Measurements from ENCODE around the gene CHAT.

The CHAT gene

GRCh38 chr10:49696311-49696710 lies 82.5 kb downstream of the CHAT start:
- H3K27ac ChIP-seq = no peak overlapping the region
- TF ChIP-seq CTCF (conservative IDR thresholded peaks at IDR 0.05) (no peak), ZFX (IDR thresholded peaks at IDR 0.05) (no peak)

GRCh38 chr10:49698679-49699078 lies 84.8 kb downstream of the CHAT start:
- H3K27ac ChIP-seq = no peak overlapping the region
- TF ChIP-seq CTCF (conservative IDR thresholded peaks at IDR 0.05) = no peak

GRCh38 chr10:49700211-49700610 lies 86.4 kb downstream of the CHAT start:
- TF ChIP-seq CTCF (conservative IDR thresholded peaks at IDR 0.05) (no peak), ZFX (IDR thresholded peaks at IDR 0.05) (no peak)
- H3K27ac ChIP-seq = no peak overlapping the region

GRCh38 chr10:49700997-49701396 lies 87.2 kb downstream of the CHAT start:
- TF ChIP-seq CTCF (conservative IDR thresholded peaks at IDR 0.05) (no peak), ZFX (IDR thresholded peaks at IDR 0.05) (no peak)
- no peak overlapping the region for H3K27ac ChIP-seq

GRCh38 chr10:49707585-49707984 lies 93.7 kb downstream of the CHAT start:
- H3K27ac ChIP-seq = no peak overlapping the region
- TF ChIP-seq CTCF (conservative IDR thresholded peaks at IDR 0.05) = no peak
- TF ChIP-seq ZFX (IDR thresholded peaks at IDR 0.05) = no peak

GRCh38 chr10:49709934-49710333 lies 96.1 kb downstream of the CHAT start:
- H3K27ac ChIP-seq = no peak overlapping the region
- TF ChIP-seq CTCF (conservative IDR thresholded peaks at IDR 0.05) (no peak), ZFX (IDR thresholded peaks at IDR 0.05) (no peak)

- TF ChIP-seq CTCF (conservative IDR thresholded peaks at IDR 0.05) = no peak
- no peak for TF ChIP-seq ZFX (IDR thresholded peaks at IDR 0.05)
- H3K27ac ChIP-seq = no peak overlapping the region
These were observed 97.1 kb downstream of the CHAT start for GRCh38 chr10:49710966-49711365.

Data from C4-2B (cell line).